ENCODE measurements around the gene AP5Z1.

GRCh38 chr7:4808565-4808964 is 33.1 kb downstream of the AP5Z1 start:
- no peak for TF ChIP-seq CTCF (IDR thresholded peaks at IDR 0.05)
- TF ChIP-seq POLR2A (IDR thresholded peaks at IDR 0.05), result no peak
- no peak for TF ChIP-seq POLR2AphosphoS5 (IDR thresholded peaks at IDR 0.05)

Data from prostate gland (tissue), 2 donors.